NOMO-1 treated with dmso at 0.1 percent for 144 hours (cell line): ENCODE data around the gene USP24.
"Not testable (repeated sequence)": the region's sequence is repeated elsewhere in the genome, so short reads cannot be mapped to it uniquely, and the experiment has no call there.

Source experiments
- DNase-seq: peaks from one replicate; lab custom pipeline; 2025; ENCODE audit not compliant: unreplicated experiment; lab: John Stamatoyannopoulos, UW

The USP24 gene

GRCh38 chr1:55197099-55197498, 18.1 kb downstream of the USP24 start:
- DNase-seq: no peak

GRCh38 chr1:55196433-55197035, 18.6 kb downstream of the USP24 start:
- DNase-seq: no peak

GRCh38 chr1:55195521-55196233, 19.5 kb downstream of the USP24 start:
- DNase-seq: peak; percentile 45

GRCh38 chr1:55194851-55195250, 20.3 kb downstream of the USP24 start:
- peak; percentile 42 for DNase-seq

- DNase-seq: no peak
These were observed 23.1 kb downstream of the USP24 start for GRCh38 chr1:55192093-55192492.

GRCh38 chr1:55191219-55191952, 23.8 kb downstream of the USP24 start:
- DNase-seq: not testable (repeated sequence)

GRCh38 chr1:55190109-55190508, 25.1 kb downstream of the USP24 start:
- no peak for DNase-seq

GRCh38 chr1:55188909-55189308, 26.3 kb downstream of the USP24 start:
- DNase-seq: no peak

GRCh38 chr1:55185832-55186231, 29.3 kb downstream of the USP24 start:
- no peak for DNase-seq

- DNase-seq: no peak
These were observed 30.3 kb downstream of the USP24 start for GRCh38 chr1:55184859-55185258.

GRCh38 chr1:55181666-55182065, 33.5 kb downstream of the USP24 start:
- no peak for DNase-seq

GRCh38 chr1:55180075-55180670, 35.0 kb downstream of the USP24 start:
- no peak for DNase-seq

GRCh38 chr1:55179177-55179835, 35.9 kb downstream of the USP24 start:
- DNase-seq: peak; percentile 59

- DNase-seq: no peak
These were observed 42.5 kb downstream of the USP24 start for GRCh38 chr1:55172687-55173086.

GRCh38 chr1:55172272-55172671, 42.9 kb downstream of the USP24 start:
- no peak for DNase-seq

- no peak for DNase-seq
These were observed 43.5 kb downstream of the USP24 start for GRCh38 chr1:55171694-55172093.

- DNase-seq: no peak
These were observed 44.7 kb downstream of the USP24 start for GRCh38 chr1:55170426-55170825.

GRCh38 chr1:55169126-55169525, 46.0 kb downstream of the USP24 start:
- no peak for DNase-seq

GRCh38 chr1:55168353-55168752, 46.8 kb downstream of the USP24 start:
- DNase-seq: no peak

GRCh38 chr1:55167224-55167871, 47.8 kb downstream of the USP24 start:
- no peak for DNase-seq

GRCh38 chr1:55164906-55165305, 50.3 kb downstream of the USP24 start:
- DNase-seq: no peak
